HG03442 (cell line): ENCODE results near the gene ENPP1.

ENCODE experiments used
- ATAC-seq: cut with Tn5 transposase; IDR thresholded peaks from one replicate; pipeline ENCODE4 v1.9.1; 2021; ENCODE audit warnings: mild to moderate bottlenecking, moderate library complexity; ENCODE audit not compliant: unreplicated experiment

ENPP1 gene

DNA sequence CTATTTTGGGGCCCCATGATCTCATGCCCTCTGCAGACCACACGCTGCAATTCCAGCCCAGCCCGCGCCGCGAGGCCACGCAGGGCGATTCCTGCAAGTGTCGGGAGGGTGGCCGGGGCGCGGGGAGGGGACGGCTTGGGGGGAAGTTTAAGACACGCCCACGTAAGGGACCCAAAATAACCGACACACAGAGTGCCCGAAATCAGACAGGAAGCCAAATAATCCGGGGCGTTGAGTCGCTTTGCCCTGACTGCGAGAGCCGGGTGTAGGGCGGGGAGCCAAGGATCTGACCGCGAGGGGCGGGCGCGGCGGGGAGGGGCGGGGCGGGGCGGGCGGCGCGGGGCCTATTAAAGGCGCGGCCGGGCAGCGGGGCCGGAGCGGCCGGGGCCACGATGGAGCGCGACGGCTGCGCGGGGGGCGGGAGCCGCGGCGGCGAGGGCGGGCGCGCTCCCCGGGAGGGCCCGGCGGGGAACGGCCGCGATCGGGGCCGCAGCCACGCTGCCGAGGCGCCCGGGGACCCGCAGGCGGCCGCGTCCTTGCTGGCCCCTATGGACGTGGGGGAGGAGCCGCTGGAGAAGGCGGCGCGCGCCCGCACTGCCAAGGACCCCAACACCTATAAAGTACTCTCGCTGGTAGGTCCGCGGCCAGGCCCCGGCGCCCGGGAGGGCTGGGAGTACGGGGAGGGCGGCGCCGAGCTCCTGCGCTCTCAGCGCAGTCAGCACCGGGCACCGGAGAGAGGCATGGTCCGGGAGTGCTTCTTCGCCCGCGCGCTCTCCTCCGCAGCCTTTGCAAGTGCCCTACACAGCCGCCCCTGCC is at the start of gene ENPP1:
Gene ENPP1, plus strand, starts transcription at position 377 of the 816 bp plus-strand sequence. Its CDS starts 16 bp downstream, at position 393.
- peak; percentile 51 for ATAC-seq

- ATAC-seq = no peak
Measured at GRCh38 chr6:131758920-131759319, 48.9 kb upstream of the ENPP1 start.

DNA sequence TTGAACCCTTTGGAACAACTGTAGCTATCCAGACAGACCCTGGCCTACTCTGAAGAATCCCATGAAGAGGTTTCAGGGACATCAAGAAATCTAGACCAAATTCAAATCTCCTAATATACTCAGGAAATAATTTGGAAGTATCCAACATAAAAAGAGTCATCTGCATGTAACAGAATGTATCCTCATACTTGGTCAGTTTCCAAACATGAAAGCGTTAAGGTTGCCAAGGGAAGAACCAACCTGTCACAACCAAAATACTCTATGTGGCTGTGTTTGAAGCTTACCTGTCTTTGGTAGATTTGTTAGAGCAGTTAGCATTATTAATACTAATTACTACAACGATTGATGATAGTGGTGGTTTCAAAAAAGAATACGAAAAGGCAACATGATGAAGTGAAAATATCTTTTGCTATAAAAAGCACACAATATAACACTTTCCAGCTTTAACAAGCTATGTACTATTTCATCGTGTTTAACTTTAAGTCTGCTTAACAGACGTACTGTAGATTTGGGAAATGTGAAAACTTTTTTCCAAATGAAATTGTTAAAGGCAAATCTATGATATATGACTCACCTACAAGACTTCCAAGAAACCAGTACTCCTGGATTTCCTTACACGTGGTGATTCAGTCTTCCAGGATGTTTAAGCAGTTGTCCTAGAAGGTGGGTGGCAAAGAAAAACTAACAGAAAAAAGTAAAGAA is 46.6 kb upstream of the ENPP1 start:
- no peak for ATAC-seq

DNA sequence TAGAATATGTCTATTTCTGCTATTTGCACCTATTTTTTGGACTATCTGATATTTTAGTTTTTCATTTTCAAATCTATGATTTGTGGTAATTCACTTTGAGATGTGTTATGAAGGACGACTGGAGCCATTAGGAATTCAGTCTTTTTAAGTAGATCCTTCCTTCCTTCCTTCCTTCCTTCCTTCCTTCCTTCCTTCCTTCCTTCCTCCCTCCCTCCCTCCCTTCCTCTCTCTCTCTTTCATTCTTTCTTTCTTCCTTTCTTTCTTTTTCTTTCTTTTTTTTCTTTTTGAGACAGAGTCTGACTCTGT is 46.1 kb upstream of the ENPP1 start:
- ATAC-seq = no peak

DNA sequence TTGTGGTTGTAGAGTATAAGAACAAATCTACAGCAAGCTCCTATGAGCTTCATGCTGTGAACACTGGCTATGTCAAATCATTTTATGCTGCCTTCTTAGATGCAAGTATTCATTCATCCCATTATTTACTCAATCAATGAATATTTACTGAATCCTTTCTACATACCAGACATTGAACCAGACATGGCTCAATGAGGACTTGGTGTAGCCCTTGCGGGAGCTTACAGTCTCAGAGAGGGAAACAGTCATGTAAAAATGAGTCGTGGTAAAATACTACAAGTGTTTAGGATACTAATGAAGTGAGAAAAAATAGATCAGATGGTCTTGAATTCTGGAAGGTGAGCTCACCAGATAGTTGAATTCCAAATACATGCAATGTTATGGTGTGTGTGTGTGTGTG is 44.8 kb upstream of the ENPP1 start:
- no peak for ATAC-seq

DNA sequence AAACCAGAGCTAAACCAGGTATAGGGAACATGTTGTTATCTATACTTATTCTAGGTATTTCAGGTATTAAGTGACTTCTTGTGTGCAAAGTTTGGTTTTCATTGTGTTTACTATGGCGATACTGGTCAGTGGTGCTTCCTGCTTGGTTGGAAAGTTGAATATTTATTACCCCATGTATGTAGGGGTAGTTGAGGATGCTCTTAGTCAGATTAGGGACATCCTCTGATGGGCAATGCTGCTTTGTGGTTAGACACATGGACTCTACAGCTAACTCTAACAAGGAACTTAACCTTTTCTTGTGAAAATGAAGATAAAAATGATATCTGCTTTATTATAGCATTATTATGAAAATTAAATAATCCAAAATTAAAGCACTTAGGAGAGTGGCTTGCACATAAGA is 44.1 kb upstream of the ENPP1 start:
- no peak for ATAC-seq

GRCh38 chr6:131764350-131764749 is 43.5 kb upstream of the ENPP1 start:
- ATAC-seq = no peak

- no peak for ATAC-seq
Measured at GRCh38 chr6:131765081-131765803, 42.6 kb upstream of the ENPP1 start.

- no peak for ATAC-seq
Measured at GRCh38 chr6:131765804-131766135, 42.0 kb upstream of the ENPP1 start.

- no peak for ATAC-seq
Measured at GRCh38 chr6:131766631-131767030, 41.2 kb upstream of the ENPP1 start.

GRCh38 chr6:131768964-131769363 is 38.9 kb upstream of the ENPP1 start:
- ATAC-seq = no peak

- no peak for ATAC-seq
Measured at GRCh38 chr6:131769385-131770141, 38.3 kb upstream of the ENPP1 start.

DNA sequence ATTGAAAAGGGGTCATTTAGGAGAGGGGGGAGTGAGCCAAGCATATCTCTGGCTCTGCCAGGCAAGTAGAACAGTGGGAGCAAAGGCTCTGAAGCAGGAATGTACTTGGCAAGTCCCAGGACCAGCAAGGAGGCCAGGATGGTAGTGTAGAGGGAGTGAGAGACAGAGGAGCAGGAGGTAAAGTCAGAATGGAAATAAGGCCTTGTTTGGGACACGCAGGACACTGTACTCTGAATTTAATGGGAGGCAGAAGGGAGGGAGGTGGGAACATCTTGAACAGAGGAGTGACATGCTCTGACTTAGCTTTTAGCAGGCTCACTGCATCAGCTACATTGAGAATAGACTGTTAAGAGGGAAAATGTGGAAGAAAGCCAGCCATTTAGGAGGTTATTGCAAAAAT is 37.0 kb upstream of the ENPP1 start:
- no peak for ATAC-seq

- no peak for ATAC-seq
Measured at GRCh38 chr6:131773284-131773950, 34.4 kb upstream of the ENPP1 start.

DNA sequence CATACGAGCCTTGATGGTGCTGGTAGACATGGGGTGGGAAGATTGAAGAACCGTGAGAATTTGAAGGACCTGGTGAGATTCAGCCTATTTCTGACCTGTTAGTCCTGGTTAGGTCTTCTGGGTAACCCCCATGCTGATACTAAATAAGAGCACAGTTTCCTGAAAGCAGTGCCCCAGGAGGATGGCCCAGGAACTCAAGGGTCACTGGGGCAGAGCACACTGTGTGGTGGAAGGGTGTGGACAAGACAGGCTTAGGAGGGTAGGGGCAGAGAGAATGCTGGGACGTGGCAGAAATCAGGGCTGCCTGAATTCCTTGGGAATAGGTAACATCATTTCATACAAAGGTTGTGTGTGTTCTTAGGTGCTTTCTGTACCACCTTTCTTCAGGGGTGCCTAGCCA is 31.9 kb upstream of the ENPP1 start:
- no peak for ATAC-seq

DNA sequence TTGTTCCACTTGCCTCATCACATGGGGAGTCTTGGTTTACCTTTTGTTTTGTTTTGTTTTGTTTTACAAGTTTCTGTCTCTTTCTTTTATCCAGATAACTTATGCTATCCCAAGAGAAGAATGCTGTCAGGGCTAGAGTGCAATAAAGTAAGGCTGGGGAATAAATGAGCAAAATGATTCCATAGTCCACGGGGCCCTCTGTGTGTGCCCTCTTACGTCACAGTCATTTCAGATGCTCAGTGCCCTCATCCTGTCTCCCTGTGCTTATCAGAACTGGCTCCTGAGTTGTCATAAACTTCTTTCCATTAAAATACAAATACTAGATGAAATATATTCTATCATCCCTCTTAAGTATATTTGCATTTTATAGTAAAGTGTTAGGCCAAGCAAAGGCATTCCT is 30.8 kb upstream of the ENPP1 start:
- no peak for ATAC-seq

- ATAC-seq = no peak
Measured at GRCh38 chr6:131778169-131778568, 29.7 kb upstream of the ENPP1 start.

- no peak for ATAC-seq
Measured at GRCh38 chr6:131779304-131779703, 28.5 kb upstream of the ENPP1 start.

- no peak for ATAC-seq
Measured at GRCh38 chr6:131780600-131780999, 27.2 kb upstream of the ENPP1 start.

DNA sequence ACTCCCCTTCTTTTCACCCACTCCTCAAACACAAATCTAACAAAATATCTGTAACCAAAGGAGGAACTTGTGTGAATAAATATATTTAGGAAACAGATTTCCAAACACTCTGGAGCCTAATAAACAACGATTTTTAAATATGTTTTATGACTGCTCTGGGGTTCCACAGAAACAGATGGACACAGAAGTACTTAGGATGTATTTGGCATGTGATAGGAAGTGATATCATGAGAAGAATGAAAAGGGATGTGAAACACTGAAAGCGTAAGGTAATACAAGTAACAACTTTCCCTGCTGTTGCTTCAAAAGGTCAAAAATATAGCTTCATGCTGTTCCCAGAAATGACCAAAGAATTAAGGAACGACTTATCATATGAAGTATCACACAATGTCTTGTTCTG is 26.1 kb upstream of the ENPP1 start:
- ATAC-seq = no peak

DNA sequence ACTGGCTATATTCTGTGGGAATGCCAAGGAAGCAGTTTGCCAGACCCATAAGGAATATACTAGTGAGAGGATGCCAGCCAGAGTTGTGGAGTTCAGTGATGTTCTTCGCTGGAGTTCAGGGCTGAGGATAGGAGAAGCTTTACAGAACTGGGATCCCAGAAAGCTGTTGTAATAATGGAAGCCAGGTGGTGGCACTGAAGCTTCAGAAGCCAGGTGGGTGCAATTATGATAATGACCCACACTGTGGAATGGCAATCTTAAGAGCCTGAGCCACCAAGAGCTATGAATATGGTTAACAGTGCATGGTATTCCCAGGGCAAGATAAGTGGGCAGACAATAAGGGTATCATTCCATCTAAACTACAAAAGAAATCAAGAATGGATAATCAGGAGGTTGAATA is 25.1 kb upstream of the ENPP1 start:
- ATAC-seq = no peak
